ENCODE measurements around the gene NOL4L. TPM values are rescaled to one million over a fixed set of nuclear protein-coding genes. Genes with fewer than 3 reads are reported as not detected.

The NOL4L gene
- total RNA-seq, 2 donors from 2014 or later: 39.6 to 50.7 TPM

- no peaks in the 10 kb centered on the region for H3K9me3 ChIP-seq (ENCODE audit: control insufficient read depth, low read length)
- Mint-ChIP-seq H3K4me1 (peaks cover 51% of the 10 kb centered on the region), H3K27ac (peak overlapping the region; percentile 24), H3K9me3 (no peaks in the 10 kb centered on the region), H3K27me3 (ENCODE audit: insufficient read depth) (no peaks in the 10 kb centered on the region), H3K4me3 (no peak overlapping the region), H3K36me3 (ENCODE audit: low read depth) (peaks cover 4% of the 10 kb centered on the region)
- H3K4me1 ChIP-seq (ENCODE audit: control insufficient read depth, insufficient read depth, low read length): peaks cover 29% of the 10 kb centered on the region
- WGBS, 2 experiments (ENCODE audit: insufficient coverage in 1 of 2, insufficient read length in 1 of 2): 97 to 100% methylated on average over 2 to 5 of the region's 5 CpGs
- H3K36me3 ChIP-seq (ENCODE audit: control insufficient read depth, insufficient read depth, low read length): peaks cover 17% of the 10 kb centered on the region
- no peak overlapping the region for H3K27ac ChIP-seq (ENCODE audit: low read depth, low read length)
- peak; percentile 38 for DNase-seq
- no peaks in the 10 kb centered on the region for H3K27me3 ChIP-seq (ENCODE audit: control insufficient read depth, insufficient read depth, low read length, poor library complexity, severe bottlenecking)
- no peak overlapping the region for H3K9ac ChIP-seq (ENCODE audit: extremely low read depth, low read length, poor library complexity, severe bottlenecking)
- TF ChIP-seq, protein P1, sequence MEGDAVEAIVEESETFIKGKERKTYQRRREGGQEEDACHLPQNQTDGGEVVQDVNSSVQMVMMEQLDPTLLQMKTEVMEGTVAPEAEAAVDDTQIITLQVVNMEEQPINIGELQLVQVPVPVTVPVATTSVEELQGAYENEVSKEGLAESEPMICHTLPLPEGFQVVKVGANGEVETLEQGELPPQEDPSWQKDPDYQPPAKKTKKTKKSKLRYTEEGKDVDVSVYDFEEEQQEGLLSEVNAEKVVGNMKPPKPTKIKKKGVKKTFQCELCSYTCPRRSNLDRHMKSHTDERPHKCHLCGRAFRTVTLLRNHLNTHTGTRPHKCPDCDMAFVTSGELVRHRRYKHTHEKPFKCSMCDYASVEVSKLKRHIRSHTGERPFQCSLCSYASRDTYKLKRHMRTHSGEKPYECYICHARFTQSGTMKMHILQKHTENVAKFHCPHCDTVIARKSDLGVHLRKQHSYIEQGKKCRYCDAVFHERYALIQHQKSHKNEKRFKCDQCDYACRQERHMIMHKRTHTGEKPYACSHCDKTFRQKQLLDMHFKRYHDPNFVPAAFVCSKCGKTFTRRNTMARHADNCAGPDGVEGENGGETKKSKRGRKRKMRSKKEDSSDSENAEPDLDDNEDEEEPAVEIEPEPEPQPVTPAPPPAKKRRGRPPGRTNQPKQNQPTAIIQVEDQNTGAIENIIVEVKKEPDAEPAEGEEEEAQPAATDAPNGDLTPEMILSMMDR (conservative IDR thresholded peaks at IDR 0.05): peak; percentile 22
- H3K4me3 ChIP-seq (ENCODE audit: low read length): no peak overlapping the region
Observed at GRCh38 chr20:32479012-32479411, 106.1 kb downstream of the NOL4L start.

- peaks cover 21% of the 10 kb centered on the region for H3K36me3 ChIP-seq (ENCODE audit: control insufficient read depth, insufficient read depth, low read length)
- Mint-ChIP-seq H3K4me1 (peaks cover 53% of the 10 kb centered on the region), H3K27ac (no peak overlapping the region)
Observed at GRCh38 chr20:32478576-32478975, 106.6 kb downstream of the NOL4L start.

GRCh38 chr20:32477594-32478512 lies 107.3 kb downstream of the NOL4L start:
- peak; percentile 34 for DNase-seq
- no peak overlapping the region for H3K9ac ChIP-seq (ENCODE audit: extremely low read depth, low read length, poor library complexity, severe bottlenecking)
- no peaks in the 10 kb centered on the region for H3K9me3 Mint-ChIP-seq
- H3K27me3 Mint-ChIP-seq (ENCODE audit: insufficient read depth): no peaks in the 10 kb centered on the region
- no peak overlapping the region for H3K27ac ChIP-seq (ENCODE audit: low read depth, low read length)
- peaks cover 58% of the 10 kb centered on the region for H3K4me1 Mint-ChIP-seq
- TF ChIP-seq, protein P1 (conservative IDR thresholded peaks at IDR 0.05): no peak
- H3K27me3 ChIP-seq (ENCODE audit: control insufficient read depth, insufficient read depth, low read length, poor library complexity, severe bottlenecking): no peaks in the 10 kb centered on the region
- no peak overlapping the region for H3K4me3 Mint-ChIP-seq
- peaks cover 29% of the 10 kb centered on the region for H3K4me1 ChIP-seq (ENCODE audit: control insufficient read depth, insufficient read depth, low read length)
- H3K9me3 ChIP-seq (ENCODE audit: control insufficient read depth, low read length): no peaks in the 10 kb centered on the region
- no peak overlapping the region for H3K4me3 ChIP-seq (ENCODE audit: low read length)
- H3K36me3 ChIP-seq (ENCODE audit: control insufficient read depth, insufficient read depth, low read length): peaks cover 27% of the 10 kb centered on the region
- H3K36me3 Mint-ChIP-seq (ENCODE audit: low read depth): peaks cover 12% of the 10 kb centered on the region
- H3K27ac Mint-ChIP-seq: peak overlapping the region; percentile 75
- WGBS, 2 experiments (ENCODE audit: insufficient coverage in 1 of 2, insufficient read length in 1 of 2): 97 to 100% methylated on average over 3 to 11 of the region's 11 CpGs

More at GRCh38 chr20:32478576-32478975, 106.6 kb downstream of the NOL4L start:
- Mint-ChIP-seq H3K9me3 (no peaks in the 10 kb centered on the region), H3K36me3 (ENCODE audit: low read depth) (peaks cover 7% of the 10 kb centered on the region), H3K27me3 (ENCODE audit: insufficient read depth) (no peaks in the 10 kb centered on the region), H3K4me3 (no peak overlapping the region)
- TF ChIP-seq, protein P1 (conservative IDR thresholded peaks at IDR 0.05): no peak
- H3K27me3 ChIP-seq (ENCODE audit: control insufficient read depth, insufficient read depth, low read length, poor library complexity, severe bottlenecking): no peaks in the 10 kb centered on the region
- H3K27ac ChIP-seq (ENCODE audit: low read depth, low read length): no peak overlapping the region
- H3K4me3 ChIP-seq (ENCODE audit: low read length): no peak overlapping the region
- 91 to 95% methylated on average over 7 of the region's 7 CpGs for WGBS, 2 experiments (ENCODE audit: insufficient coverage in 1 of 2, insufficient read length in 1 of 2)
- peak; percentile 21 for DNase-seq
- H3K9me3 ChIP-seq (ENCODE audit: control insufficient read depth, low read length): no peaks in the 10 kb centered on the region
- H3K9ac ChIP-seq (ENCODE audit: extremely low read depth, low read length, poor library complexity, severe bottlenecking): no peak overlapping the region
- H3K4me1 ChIP-seq (ENCODE audit: control insufficient read depth, insufficient read depth, low read length): peaks cover 29% of the 10 kb centered on the region

Measured in endodermal cell (in vitro differentiated cells).